DOHH2 (cell line): ENCODE measurements around the gene CPNE9.

Source experiments
- H3F3A ChIP-seq: fragments of 200-600 bp; sonication (generic), shearing (Covaris generic); 2 replicates; pipeline ENCODE4 v1.6.0; 2016; ENCODE audit warnings: antibody characterized with exemption, mild to moderate bottlenecking; ENCODE audit not compliant: control insufficient read depth, insufficient read depth
- H3K27ac ChIP-seq: fragments of 200-600 bp; sonication (generic); 2 replicates; pipeline ENCODE4 v1.5.1; 2014; ENCODE audit warnings: low read depth, mild to moderate bottlenecking, low read length, moderate library complexity
- H3K27me3 ChIP-seq: fragments of 200-600 bp; sonication (generic); 2 replicates; pipeline ENCODE4 v1.6.1; 2014; ENCODE audit warnings: mild to moderate bottlenecking, low read length, mixed read lengths; ENCODE audit not compliant: control insufficient read depth
- H3K36me3 ChIP-seq: fragments of 200-600 bp; sonication (generic); 2 replicates; pipeline ENCODE4 v1.6.1; 2014; ENCODE audit warnings: mild to moderate bottlenecking, low read length, moderate library complexity, mixed read lengths; ENCODE audit not compliant: control insufficient read depth
- H3K4me1 ChIP-seq: fragments of 200-600 bp; sonication (generic); 2 replicates; pipeline ENCODE4 v1.6.1; 2014; ENCODE audit warnings: mild to moderate bottlenecking, low read length, mixed read lengths; ENCODE audit not compliant: control insufficient read depth
- H3K4me2 ChIP-seq: fragments of 200-600 bp; sonication (generic); 2 replicates; pipeline ENCODE4 v1.6.0; 2014; ENCODE audit warnings: mild to moderate bottlenecking, low read length, moderate library complexity
- H3K4me3 ChIP-seq: fragments of 200-600 bp; sonication (generic); 2 replicates; pipeline ENCODE4 v1.5.1; 2014; ENCODE audit warnings: mild to moderate bottlenecking, low read length, mixed read lengths
- H3K79me2 ChIP-seq: fragments of 200-600 bp; sonication (generic); 2 replicates; pipeline ENCODE4 v1.6.1; 2014; ENCODE audit warnings: mild to moderate bottlenecking, low read length, mixed read lengths; ENCODE audit not compliant: control insufficient read depth
- H3K9me2 ChIP-seq: fragments of 200-600 bp; sonication (generic); replicated peaks from 2 replicates; pipeline ENCODE4 v1.6.1; 2014; ENCODE audit warnings: mild to moderate bottlenecking, low read length, mixed read lengths; ENCODE audit not compliant: control insufficient read depth
- H3K9me3 ChIP-seq: fragments of 200-600 bp; sonication (generic); 2 replicates; pipeline ENCODE4 v1.6.1; 2014; ENCODE audit warnings: antibody characterized with exemption, low read length, mixed read lengths; ENCODE audit not compliant: control insufficient read depth, insufficient read depth
- H4K20me1 ChIP-seq: fragments of 200-600 bp; sonication (generic); 2 replicates; pipeline ENCODE4 v1.6.0; 2014; ENCODE audit warnings: low read depth, mild to moderate bottlenecking, antibody characterized with exemption, low read length, moderate library complexity; ENCODE audit not compliant: control insufficient read depth, insufficient read depth
- CTCF ChIP-seq: fragments of 200-600 bp; sonication (generic); IDR thresholded peaks from one replicate; pipeline ENCODE4 v1.5.1; 2014; ENCODE audit warnings: antibody characterized with exemption, mild to moderate bottlenecking, low read depth, low read length; ENCODE audit not compliant: poor library complexity, severe bottlenecking
- EZH2phosphoT487 ChIP-seq: fragments of 200-600 bp; sonication (generic); IDR thresholded peaks from 2 replicates; pipeline ENCODE4 v1.6.1; 2017; ENCODE audit warnings: borderline replicate concordance, mild to moderate bottlenecking, antibody characterized with exemption, low read length, moderate library complexity, mixed read lengths

CPNE9 gene, protein sequence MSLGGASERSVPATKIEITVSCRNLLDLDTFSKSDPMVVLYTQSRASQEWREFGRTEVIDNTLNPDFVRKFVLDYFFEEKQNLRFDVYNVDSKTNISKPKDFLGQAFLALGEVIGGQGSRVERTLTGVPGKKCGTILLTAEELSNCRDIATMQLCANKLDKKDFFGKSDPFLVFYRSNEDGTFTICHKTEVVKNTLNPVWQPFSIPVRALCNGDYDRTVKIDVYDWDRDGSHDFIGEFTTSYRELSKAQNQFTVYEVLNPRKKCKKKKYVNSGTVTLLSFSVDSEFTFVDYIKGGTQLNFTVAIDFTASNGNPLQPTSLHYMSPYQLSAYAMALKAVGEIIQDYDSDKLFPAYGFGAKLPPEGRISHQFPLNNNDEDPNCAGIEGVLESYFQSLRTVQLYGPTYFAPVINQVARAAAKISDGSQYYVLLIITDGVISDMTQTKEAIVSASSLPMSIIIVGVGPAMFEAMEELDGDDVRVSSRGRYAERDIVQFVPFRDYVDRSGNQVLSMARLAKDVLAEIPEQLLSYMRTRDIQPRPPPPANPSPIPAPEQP

DNA sequence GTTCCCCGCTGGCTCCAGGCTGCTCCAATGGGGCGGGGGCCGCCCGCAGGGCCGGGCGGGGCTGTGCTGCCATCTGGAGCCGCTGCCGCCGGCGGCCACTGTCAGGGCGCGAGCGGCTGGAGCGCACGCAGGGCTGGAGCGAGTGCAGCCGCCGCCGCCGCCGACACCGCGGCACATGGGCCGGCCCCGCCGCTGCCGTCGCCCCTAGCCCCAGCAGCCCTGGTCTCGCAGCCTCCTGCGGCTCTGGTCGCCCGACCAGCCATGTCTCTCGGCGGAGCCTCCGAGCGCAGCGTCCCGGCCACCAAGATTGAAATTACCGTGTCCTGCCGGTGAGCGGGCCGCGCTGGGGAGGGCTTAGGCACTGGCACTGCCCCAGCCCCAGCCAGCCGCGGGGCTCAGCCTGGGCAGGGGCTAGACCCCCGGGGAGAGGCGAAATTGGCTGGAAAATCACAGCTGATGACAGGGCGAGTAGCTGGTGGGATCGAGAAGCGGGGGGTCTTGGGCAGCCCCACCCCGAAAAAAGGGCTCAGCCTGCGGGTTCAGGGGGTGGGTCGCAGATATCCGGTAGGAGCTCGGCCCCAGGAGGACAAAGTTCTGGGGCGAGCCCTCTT is at the start of gene CPNE9:
Gene CPNE9, plus strand, starts transcription at position 98 of the 611 bp plus-strand sequence. Its CDS starts 164 bp downstream, at position 262.
- no peak within 1 kb of the TSS for H3K4me2 ChIP-seq
- no peaks in the 10 kb centered on the region for H4K20me1 ChIP-seq
- no peak within 1 kb of the TSS for H3K27ac ChIP-seq
- no peaks in the 10 kb centered on the region for H3F3A ChIP-seq
- TF ChIP-seq EZH2phosphoT487, result no peak
- TF ChIP-seq CTCF, result no peak
- no peaks in the 10 kb centered on the region for H3K79me2 ChIP-seq
- H3K27me3 ChIP-seq, result peaks cover 8% of the 10 kb centered on the region
- H3K9me2 ChIP-seq, result no peaks in the 10 kb centered on the region
- H3K4me3 ChIP-seq, result no peak within 1 kb of the TSS
- H3K4me1 ChIP-seq, result no peaks in the 10 kb centered on the region
- no peaks in the 10 kb centered on the region for H3K9me3 ChIP-seq
- peaks cover 14% of the 10 kb centered on the region; the same call in 1 of the 2 replicates for H3K36me3 ChIP-seq

- peaks cover 89% of the 10 kb centered on the region for H3K36me3 ChIP-seq
- H3K9me3 ChIP-seq, result no peaks in the 10 kb centered on the region
- H4K20me1 ChIP-seq, result 0 out of 2 replicates have a peak, but pooled peaks cover 5% of the 10 kb centered on the region
- no peaks in the 10 kb centered on the region for H3F3A ChIP-seq
- H3K79me2 ChIP-seq, result peaks cover 81% of the 10 kb centered on the region
- no peak overlapping the region for H3K27ac ChIP-seq
- no peak overlapping the region for H3K4me3 ChIP-seq
- no peaks in the 10 kb centered on the region for H3K9me2 ChIP-seq
- H3K4me1 ChIP-seq, result peaks cover under 1% of the 10 kb centered on the region; the same call in 1 of the 2 replicates
- TF ChIP-seq CTCF (no peak), EZH2phosphoT487 (no peak)
- H3K27me3 ChIP-seq, result no peaks in the 10 kb centered on the region
- no peak overlapping the region for H3K4me2 ChIP-seq
Observed at GRCh38 chr3:9659849-9660248, 43.8 kb upstream of the CPNE9 start.

GRCh38 chr3:9660972-9661371 is 42.7 kb upstream of the CPNE9 start:
- peaks cover 72% of the 10 kb centered on the region for H3K79me2 ChIP-seq
- H3K4me2 ChIP-seq, result no peak overlapping the region
- H3K27ac ChIP-seq, result no peak overlapping the region
- H3F3A ChIP-seq, result no peaks in the 10 kb centered on the region
- no peak overlapping the region for H3K4me3 ChIP-seq
- H3K9me3 ChIP-seq, result no peaks in the 10 kb centered on the region
- H3K27me3 ChIP-seq, result no peaks in the 10 kb centered on the region
- H3K36me3 ChIP-seq, result peaks cover 80% of the 10 kb centered on the region
- 0 out of 2 replicates have a peak, but pooled peaks cover 5% of the 10 kb centered on the region for H4K20me1 ChIP-seq
- no peaks in the 10 kb centered on the region for H3K9me2 ChIP-seq
- H3K4me1 ChIP-seq, result no peaks in the 10 kb centered on the region
- TF ChIP-seq EZH2phosphoT487 (no peak), CTCF (no peak)
